ENCODE results near the gene SLC16A5. TPM values are rescaled to one million over a fixed set of nuclear protein-coding genes. Genes with fewer than 3 reads are reported as not detected.

SLC16A5 gene
- total RNA-seq, 1 experiment from 2014 or later: 33.8 TPM

GRCh38 chr17:75078284-75079022 is 9.3 kb upstream of the SLC16A5 start:
- peak overlapping the region; percentile 54 for H3K4me3 ChIP-seq (ENCODE audit: low read depth, low read length)
- intact Hi-C loops (cut with micrococcal nuclease; ENCODE audit: unreplicated experiment): loop anchor here (2.0 kb wide), 1 partner anchor 14 kb away; no protein-coding TSS in a partner anchor
- CTCF ChIA-PET: interaction anchor here (0.5 to 1.7 kb wide), 7 partner anchors 10 to 35 kb away, joined by 3 to 8 read pairs (median 3); partner anchors contain the start of gene SLC16A5
- H3K4me3 Mint-ChIP-seq (ENCODE audit: unreplicated experiment): peak overlapping the region; percentile 95
- POLR2A ChIA-PET: interaction anchor here (0.6 to 1.7 kb wide), 7 partner anchors 9 to 76 kb away, joined by 3 to 35 read pairs (median 5); partner anchors contain the start of genes ARMC7, JPT1 and SLC16A5
- TF ChIP-seq CTCF (IDR thresholded peaks at IDR 0.05; ENCODE audit: insufficient read depth in 1 of 2, low read depth in 1 of 2, low read length in 1 of 2, severe bottlenecking in 1 of 2, unreplicated experiment in 1 of 2): no peak
- no peaks in the 10 kb centered on the region for H3K9me3 ChIP-seq
- no peaks in the 10 kb centered on the region for H3K27me3 ChIP-seq (replicated peaks; ENCODE audit: control insufficient read depth, insufficient read depth, low read length)
- DNase-seq: peak; percentile 60 to 70
- H3K9me3 Mint-ChIP-seq (ENCODE audit: unreplicated experiment): no peaks in the 10 kb centered on the region
- H3K4me1 Mint-ChIP-seq (ENCODE audit: low read depth, unreplicated experiment): peaks cover 25% of the 10 kb centered on the region
- H3K4me1 ChIP-seq: peaks cover 32% of the 10 kb centered on the region
- peaks cover 11% of the 10 kb centered on the region for H3K36me3 Mint-ChIP-seq (ENCODE audit: insufficient read depth, unreplicated experiment)
- no peaks in the 10 kb centered on the region for H3K36me3 ChIP-seq (ENCODE audit: control insufficient read depth, insufficient read depth, low read length)
- no peaks in the 10 kb centered on the region for H3K27me3 Mint-ChIP-seq (ENCODE audit: insufficient read depth, unreplicated experiment)
- peak overlapping the region; percentile 93 for H3K27ac Mint-ChIP-seq (ENCODE audit: unreplicated experiment)
- BruUV-seq (replicated peaks): no TSS peak

GRCh38 chr17:75079023-75079373 is 8.8 kb upstream of the SLC16A5 start:
- ChIA-PET POLR2A (interaction anchor here (0.6 to 1.7 kb wide), 6 partner anchors 9 to 76 kb away, joined by 3 to 35 read pairs (median 5); partner anchors contain the start of genes ARMC7, JPT1 and SLC16A5), CTCF (interaction anchor here (0.5 to 1.7 kb wide), 5 partner anchors 9 to 35 kb away, joined by 3 to 6 read pairs (median 3); partner anchors contain the start of gene SLC16A5)
- Mint-ChIP-seq H3K9me3 (ENCODE audit: unreplicated experiment) (no peaks in the 10 kb centered on the region), H3K4me1 (ENCODE audit: low read depth, unreplicated experiment) (peaks cover 27% of the 10 kb centered on the region), H3K4me3 (ENCODE audit: unreplicated experiment) (peak overlapping the region; percentile 95), H3K36me3 (ENCODE audit: insufficient read depth, unreplicated experiment) (peaks cover 11% of the 10 kb centered on the region), H3K27me3 (ENCODE audit: insufficient read depth, unreplicated experiment) (no peaks in the 10 kb centered on the region), H3K27ac (ENCODE audit: unreplicated experiment) (peak overlapping the region; percentile 93)
- no peak overlapping the region; the same call in 1 of the 2 replicates for H3K4me3 ChIP-seq (ENCODE audit: low read depth, low read length)
- H3K36me3 ChIP-seq (ENCODE audit: control insufficient read depth, insufficient read depth, low read length): no peaks in the 10 kb centered on the region
- peak in 1 of 2 experiments; percentile 29 for DNase-seq
- BruUV-seq (replicated peaks): TSS peak; percentile 64
- no peaks in the 10 kb centered on the region for H3K27me3 ChIP-seq (replicated peaks; ENCODE audit: control insufficient read depth, insufficient read depth, low read length)
- TF ChIP-seq CTCF (IDR thresholded peaks at IDR 0.05; ENCODE audit: insufficient read depth in 1 of 2, low read depth in 1 of 2, low read length in 1 of 2, severe bottlenecking in 1 of 2, unreplicated experiment in 1 of 2): no peak
- intact Hi-C loops (cut with micrococcal nuclease; ENCODE audit: unreplicated experiment): loop anchor here (2.0 kb wide), 1 partner anchor 14 kb away; no protein-coding TSS in a partner anchor
- H3K4me1 ChIP-seq: peaks cover 32% of the 10 kb centered on the region
- no peaks in the 10 kb centered on the region for H3K9me3 ChIP-seq

- Histone ChIP-seq H3K4me3 (ENCODE audit: low read depth, low read length) (no peak overlapping the region), H3K4me1 (peaks cover 42% of the 10 kb centered on the region), H3K36me3 (ENCODE audit: control insufficient read depth, insufficient read depth, low read length) (no peaks in the 10 kb centered on the region), H3K27me3 (replicated peaks; ENCODE audit: control insufficient read depth, insufficient read depth, low read length) (no peaks in the 10 kb centered on the region), H3K9me3 (no peaks in the 10 kb centered on the region)
- Mint-ChIP-seq H3K27me3 (ENCODE audit: insufficient read depth, unreplicated experiment) (no peaks in the 10 kb centered on the region), H3K36me3 (ENCODE audit: insufficient read depth, unreplicated experiment) (peaks cover 16% of the 10 kb centered on the region), H3K4me3 (ENCODE audit: unreplicated experiment) (no peak overlapping the region), H3K4me1 (ENCODE audit: low read depth, unreplicated experiment) (peaks cover 40% of the 10 kb centered on the region), H3K27ac (ENCODE audit: unreplicated experiment) (no peak overlapping the region), H3K9me3 (ENCODE audit: unreplicated experiment) (no peaks in the 10 kb centered on the region)
- POLR2A ChIA-PET: interaction anchor here (0.6 kb wide), 1 partner anchor 35 kb away, joined by 6 read pairs; the partner anchor contains the start of gene KCTD2
- DNase-seq: no peak
- TF ChIP-seq CTCF (IDR thresholded peaks at IDR 0.05; ENCODE audit: insufficient read depth in 1 of 2, low read depth in 1 of 2, low read length in 1 of 2, severe bottlenecking in 1 of 2, unreplicated experiment in 1 of 2): no peak
- intact Hi-C loops (cut with micrococcal nuclease; ENCODE audit: unreplicated experiment): no loop called here
- CTCF ChIA-PET: interaction anchor here (0.7 kb wide), 1 partner anchor 27 kb away, joined by 3 read pairs; no protein-coding TSS in a partner anchor
- no TSS peak for BruUV-seq (replicated peaks)
These were observed 5.9 kb upstream of the SLC16A5 start for GRCh38 chr17:75081611-75082540.

Data from Caco-2 (cell line).